H9 (cell line): ENCODE results near the gene SMARCD3. TPM values are rescaled to one million over a fixed set of nuclear protein-coding genes. Genes with fewer than 3 reads are reported as not detected.

ENCODE experiments used
- DNase-seq: peaks from one replicate; pipeline ENCODE4 v3.0.0-alpha.2; 2017
- H2AFZ ChIP-seq: one replicate; pipeline ENCODE4 v1.6.1; 2013; ENCODE audit warnings: mild to moderate bottlenecking, low read length, control low read depth, moderate library complexity
- H2AK5ac ChIP-seq: 2 replicates; pipeline ENCODE4 v1.6.1; 2013; ENCODE audit warnings: low read length, control low read depth, mixed read lengths; ENCODE audit not compliant: insufficient read length
- H2BK120ac ChIP-seq: one replicate; pipeline ENCODE4 v1.6.1; 2013; ENCODE audit warnings: low read depth, mild to moderate bottlenecking, low read length, control low read depth, inconsistent platforms; ENCODE audit not compliant: poor library complexity, severe bottlenecking
- H2BK12ac ChIP-seq: 2 replicates; pipeline ENCODE4 v1.6.1; 2013; ENCODE audit warnings: low read length, control low read depth, mixed read lengths, low read depth; ENCODE audit not compliant: insufficient read length
- H2BK15ac ChIP-seq: 2 replicates; pipeline ENCODE4 v1.6.1; 2013; ENCODE audit warnings: low read depth, low read length, control low read depth
- H2BK20ac ChIP-seq: one replicate; pipeline ENCODE4 v1.6.1; 2013; ENCODE audit warnings: low read depth, mild to moderate bottlenecking, low read length, control low read depth, inconsistent platforms; ENCODE audit not compliant: poor library complexity, severe bottlenecking
- H2BK5ac ChIP-seq: 2 replicates; pipeline ENCODE4 v1.6.1; 2013; ENCODE audit warnings: low read length, control low read depth, mixed read lengths; ENCODE audit not compliant: insufficient read length
- H3K14ac ChIP-seq: 2 replicates; pipeline ENCODE4 v1.6.1; 2013; ENCODE audit warnings: low read length, control low read depth; ENCODE audit not compliant: insufficient read depth
- H3K18ac ChIP-seq: 2 replicates; pipeline ENCODE4 v1.6.1; 2013; ENCODE audit warnings: low read depth, mild to moderate bottlenecking, mixed read lengths, low read length, control low read depth; ENCODE audit not compliant: insufficient read length
- H3K23ac ChIP-seq: 2 replicates; pipeline ENCODE4 v1.6.1; 2013; ENCODE audit warnings: low read length, control low read depth, mixed read lengths, low read depth; ENCODE audit not compliant: insufficient read length
- H3K23me2 ChIP-seq: 2 replicates; pipeline ENCODE4 v1.6.1; 2013; ENCODE audit warnings: low read depth, mild to moderate bottlenecking, mixed read lengths, low read length, control low read depth; ENCODE audit not compliant: insufficient read length, poor library complexity, severe bottlenecking
- H3K27ac ChIP-seq: 2 replicates; pipeline ENCODE4 v1.5.1; 2013; ENCODE audit warnings: low read length, control low read depth, mixed read lengths, low read depth; ENCODE audit not compliant: insufficient read length
- H3K27me3 ChIP-seq: 2 replicates; pipeline ENCODE4 v1.6.1; 2013; ENCODE audit warnings: low read length, control low read depth, inconsistent platforms; ENCODE audit not compliant: insufficient read depth
- H3K4ac ChIP-seq: 2 replicates; pipeline ENCODE4 v1.6.1; 2013; ENCODE audit warnings: low read depth, mild to moderate bottlenecking, control low read depth, inconsistent platforms, low read length, moderate library complexity
- H3K4me1 ChIP-seq: 2 replicates; pipeline ENCODE4 v1.6.1; 2013; ENCODE audit warnings: low read length, control low read depth, inconsistent platforms; ENCODE audit not compliant: insufficient read depth
- H3K4me2 ChIP-seq: 2 replicates; pipeline ENCODE4 v1.6.1; 2013; ENCODE audit warnings: low read length, control low read depth, mixed read lengths; ENCODE audit not compliant: insufficient read length, insufficient read depth
- H3K56ac ChIP-seq: 2 replicates; pipeline ENCODE4 v1.6.1; 2013; ENCODE audit warnings: low read depth, mild to moderate bottlenecking, mixed read lengths, low read length, control low read depth; ENCODE audit not compliant: insufficient read length
- H3K79me1 ChIP-seq: 2 replicates; pipeline ENCODE4 v1.6.1; 2013; ENCODE audit warnings: low read depth, mild to moderate bottlenecking, moderate library complexity, low read length, control low read depth, inconsistent platforms; ENCODE audit not compliant: insufficient read depth, poor library complexity, severe bottlenecking
- H3K79me2 ChIP-seq: 2 replicates; pipeline ENCODE4 v1.6.1; 2013; ENCODE audit warnings: low read length, control low read depth, inconsistent platforms; ENCODE audit not compliant: insufficient read depth
- H3K9ac ChIP-seq: 2 replicates; pipeline ENCODE4 v1.6.1; 2013; ENCODE audit warnings: low read length, control low read depth, mixed read lengths; ENCODE audit not compliant: insufficient read length; ENCODE audit errors: extremely low read depth
- H3K9me3 ChIP-seq: one replicate; pipeline ENCODE4 v1.6.1; 2013; ENCODE audit warnings: low read depth, low read length, inconsistent platforms; ENCODE audit not compliant: control insufficient read depth
- H3T11ph ChIP-seq: one replicate; pipeline ENCODE4 v1.6.1; 2013; ENCODE audit warnings: mild to moderate bottlenecking, low read length, control low read depth, inconsistent platforms
- H4K20me1 ChIP-seq: one replicate; pipeline ENCODE4 v1.6.1; 2013; ENCODE audit not compliant: control insufficient read depth, insufficient read length, insufficient read depth
- H4K5ac ChIP-seq: 2 replicates; pipeline ENCODE4 v1.6.1; 2013; ENCODE audit warnings: low read depth, mild to moderate bottlenecking, mixed read lengths, low read length, control low read depth; ENCODE audit not compliant: insufficient read length
- H4K8ac ChIP-seq: replicated peaks from 2 replicates; pipeline ENCODE4 v1.6.1; 2013; ENCODE audit warnings: low read length, control low read depth, mixed read lengths, low read depth; ENCODE audit not compliant: insufficient read length
- H4K91ac ChIP-seq: 2 replicates; pipeline ENCODE4 v1.6.1; 2013; ENCODE audit warnings: low read depth, mild to moderate bottlenecking, moderate library complexity, mixed read lengths, low read length, control low read depth; ENCODE audit not compliant: insufficient read length
- H3K27ac Mint-ChIP-seq, 3 experiments: 2 replicates in 2 of 3; 3 replicates in 1 of 3; pipeline ENCODE4 v1.8.0; 2020 to 2021; ENCODE audit warnings: mixed read lengths in 3 of 3, mild to moderate bottlenecking in 1 of 3, moderate library complexity in 1 of 3
- H3K27me3 Mint-ChIP-seq: 2 replicates; pipeline ENCODE4 v1.8.0; 2021; ENCODE audit warnings: low read depth, mild to moderate bottlenecking, moderate library complexity, mixed read lengths
- H3K36me3 Mint-ChIP-seq, 3 experiments: 2 replicates in 2 of 3; 3 replicates in 1 of 3; pipeline ENCODE4 v1.8.0; 2020 to 2021; ENCODE audit warnings: low read depth in 3 of 3, mixed read lengths in 3 of 3; ENCODE audit not compliant: insufficient read depth in 1 of 3
- H3K4me1 Mint-ChIP-seq, 2 experiments: 2 replicates each; pipeline ENCODE4 v1.8.0; 2020; ENCODE audit warnings: mixed read lengths in 2 of 2
- H3K4me3 Mint-ChIP-seq, 2 experiments: 2 replicates in 1 of 2; 3 replicates in 1 of 2; pipeline ENCODE4 v1.8.0; 2020 to 2021; ENCODE audit warnings: mild to moderate bottlenecking in 2 of 2, mixed read lengths in 2 of 2, moderate library complexity in 1 of 2
- H3K9me3 Mint-ChIP-seq, 2 experiments: 2 replicates in 1 of 2; 3 replicates in 1 of 2; pipeline ENCODE4 v1.8.0; 2020; ENCODE audit warnings: mild to moderate bottlenecking in 2 of 2, mixed read lengths in 2 of 2, moderate library complexity in 1 of 2
- WGBS: extraction: QIAGEN DNeasy Blood & Tissue Kit; methylation state at CpG from one replicate; pipeline ENCODE4 v1.1.7; 2013; ENCODE audit warnings: missing lambda C conversion rate, low lambda C conversion rate, mixed read lengths; ENCODE audit not compliant: insufficient read length; ENCODE audit errors: extremely low coverage; 5-methylcytosine and 5-hydroxymethylcytosine counted together
- total RNA-seq: library from RNA; stranded (reverse); gene quantifications from 2 replicates; pipeline ENCODE4 v1.2.1, GENCODE V29; 2021
- TF ChIP-seq, protein P1 (sequence below): fragments of 200-600 bp; sonication (generic); conservative IDR thresholded peaks from 3 replicates; pipeline ENCODE4 v1.8.0; 2021; ENCODE audit warnings: antibody characterized with exemption, mild to moderate bottlenecking

SMARCD3 gene
- total RNA-seq, 1 experiment from 2014 or later = 5.0 TPM

DNA sequence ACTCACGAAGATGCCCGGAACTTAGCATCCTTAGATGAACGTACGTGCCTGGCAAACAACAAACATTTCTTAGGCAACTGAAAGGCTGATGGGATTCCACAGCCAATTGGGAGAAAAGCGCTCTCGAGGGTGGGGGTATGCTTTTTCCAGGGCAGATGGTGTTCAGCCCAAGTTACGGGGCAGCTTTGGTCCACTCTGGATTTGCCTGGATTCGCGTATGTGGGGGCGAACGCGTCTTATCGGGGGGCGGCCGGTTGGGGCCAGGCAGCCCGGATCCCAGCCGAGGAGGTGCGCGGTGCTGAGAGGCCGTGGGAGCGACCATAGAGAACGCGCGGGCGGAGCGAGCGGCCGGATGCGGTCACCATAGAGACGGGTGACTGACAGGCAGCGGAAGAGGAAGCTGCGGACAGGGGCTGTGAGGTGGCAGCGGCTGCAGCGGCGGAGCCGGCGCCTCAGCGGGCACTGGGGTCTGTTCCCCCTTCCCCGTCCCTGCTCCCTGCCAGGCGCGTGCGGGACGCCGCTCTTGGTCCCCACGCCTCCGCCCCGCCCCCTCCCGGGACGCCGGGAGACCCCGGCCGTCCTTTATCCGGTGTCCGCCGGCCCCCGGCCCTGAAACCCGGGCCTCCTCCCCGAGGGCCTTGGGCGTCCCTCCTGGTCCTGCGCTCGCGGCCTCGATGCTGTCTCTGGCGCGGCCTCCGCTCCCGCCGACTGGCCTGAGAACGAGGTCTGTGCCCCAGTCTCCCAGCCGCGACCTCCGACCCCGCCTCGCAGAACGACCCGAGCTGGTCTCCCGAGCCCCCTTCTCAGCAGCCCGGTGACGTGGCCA is 16.2 kb downstream of the SMARCD3 start, which contains the start of gene CHPF2:
Gene CHPF2 (plus strand): TSS at position 393 of the 826 bp plus-strand sequence. CDS start 1,529 bp downstream, outside the sequence.
- no peak within 1 kb of the TSS for H3T11ph ChIP-seq
- Mint-ChIP-seq H3K27ac (peak within 1 kb of the TSS; percentile 90 to 98 (median 98)), H3K9me3 (no peaks in the 10 kb centered on the region), H3K4me3 (peak within 1 kb of the TSS; percentile 97 to 99), H3K27me3 (no peaks in the 10 kb centered on the region; the same call in 1 of the 2 replicates), H3K4me1 (peaks cover 26 to 27% of the 10 kb centered on the region in 2 experiments), H3K36me3 (peaks cover 2 to 21% (median 17%) of the 10 kb centered on the region in 3 experiments; a peak in 6 of 7 replicates)
- no peaks in the 10 kb centered on the region for H4K20me1 ChIP-seq
- H3K4me2 ChIP-seq = peak within 1 kb of the TSS; percentile 93
- peak; percentile 88 for DNase-seq
- no peaks in the 10 kb centered on the region for H3K27me3 ChIP-seq
- no peak within 1 kb of the TSS for H2AFZ ChIP-seq
- peaks cover 11% of the 10 kb centered on the region for H3K23me2 ChIP-seq
- H2BK15ac ChIP-seq = no peak within 1 kb of the TSS
- no peak within 1 kb of the TSS for H2BK12ac ChIP-seq
- no peaks in the 10 kb centered on the region; the same call in 1 of the 2 replicates for H3K4me1 ChIP-seq
- no peaks in the 10 kb centered on the region for H3K79me1 ChIP-seq
- TF ChIP-seq, protein P1, sequence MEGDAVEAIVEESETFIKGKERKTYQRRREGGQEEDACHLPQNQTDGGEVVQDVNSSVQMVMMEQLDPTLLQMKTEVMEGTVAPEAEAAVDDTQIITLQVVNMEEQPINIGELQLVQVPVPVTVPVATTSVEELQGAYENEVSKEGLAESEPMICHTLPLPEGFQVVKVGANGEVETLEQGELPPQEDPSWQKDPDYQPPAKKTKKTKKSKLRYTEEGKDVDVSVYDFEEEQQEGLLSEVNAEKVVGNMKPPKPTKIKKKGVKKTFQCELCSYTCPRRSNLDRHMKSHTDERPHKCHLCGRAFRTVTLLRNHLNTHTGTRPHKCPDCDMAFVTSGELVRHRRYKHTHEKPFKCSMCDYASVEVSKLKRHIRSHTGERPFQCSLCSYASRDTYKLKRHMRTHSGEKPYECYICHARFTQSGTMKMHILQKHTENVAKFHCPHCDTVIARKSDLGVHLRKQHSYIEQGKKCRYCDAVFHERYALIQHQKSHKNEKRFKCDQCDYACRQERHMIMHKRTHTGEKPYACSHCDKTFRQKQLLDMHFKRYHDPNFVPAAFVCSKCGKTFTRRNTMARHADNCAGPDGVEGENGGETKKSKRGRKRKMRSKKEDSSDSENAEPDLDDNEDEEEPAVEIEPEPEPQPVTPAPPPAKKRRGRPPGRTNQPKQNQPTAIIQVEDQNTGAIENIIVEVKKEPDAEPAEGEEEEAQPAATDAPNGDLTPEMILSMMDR = no peak
- no peak within 1 kb of the TSS for H3K18ac ChIP-seq
- peak within 1 kb of the TSS; percentile 36 for H4K5ac ChIP-seq
- H3K4ac ChIP-seq = no peak within 1 kb of the TSS
- H3K9me3 ChIP-seq = no peaks in the 10 kb centered on the region
- H2BK120ac ChIP-seq = no peak within 1 kb of the TSS
- H3K79me2 ChIP-seq = peaks cover 6% of the 10 kb centered on the region; the same call in 1 of the 2 replicates
- peak within 1 kb of the TSS; percentile 52 for H3K9ac ChIP-seq
- H3K14ac ChIP-seq = peak within 1 kb of the TSS; percentile 49; the same call in 1 of the 2 replicates
- H3K27ac ChIP-seq = no peak within 1 kb of the TSS
- H2BK5ac ChIP-seq = no peak within 1 kb of the TSS
- no peak within 1 kb of the TSS for H3K23ac ChIP-seq
- H3K56ac ChIP-seq = no peak within 1 kb of the TSS
- WGBS = no CpG with 5 or more reads among the region's 79 CpGs
- H2AK5ac ChIP-seq = no peak within 1 kb of the TSS
- no peak within 1 kb of the TSS for H4K8ac ChIP-seq
- no peak within 1 kb of the TSS for H2BK20ac ChIP-seq
- no peak within 1 kb of the TSS for H4K91ac ChIP-seq
